CD4-positive, alpha-beta memory T cell (primary cell): ENCODE results near the gene OPRL1. TPM values are rescaled to one million over a fixed set of nuclear protein-coding genes. Genes with fewer than 3 reads are reported as not detected.

ENCODE experiments used
- CTCF ChIA-PET: fragments of 350-600 bp; sonication (Branson Sonifier 250); formaldehyde crosslinking; loops from one replicate; lab custom pipeline; 2021; ENCODE audit warnings: inconsistent platforms; ENCODE audit not compliant: partially characterized antibody; lab: Charles Lee
- POLR2A ChIA-PET: fragments of 350-600 bp; sonication (Branson Sonifier 250); formaldehyde crosslinking; loops from one replicate; lab custom pipeline; 2021; ENCODE audit not compliant: partially characterized antibody; lab: Charles Lee
- DNase-seq, 5 donors: peaks; one replicate each; pipeline versions ENCODE4 v3.0.0 to v3.0.0-alpha.2; 2020 to 2022; ENCODE audit warnings: mixed read lengths in 1 of 5
- H3K27ac ChIP-seq: one replicate; pipeline ENCODE4 v1.7.0; 2013; ENCODE audit warnings: low read depth, low read length
- H3K27me3 ChIP-seq: 2 replicates; pipeline ENCODE4 v1.7.0; 2013; ENCODE audit warnings: mild to moderate bottlenecking, low read length, moderate library complexity; ENCODE audit not compliant: insufficient read depth
- H3K36me3 ChIP-seq: 2 replicates; pipeline ENCODE4 v1.7.0; 2013; ENCODE audit warnings: mild to moderate bottlenecking, low read length, moderate library complexity; ENCODE audit not compliant: insufficient read depth
- H3K4me1 ChIP-seq: 2 replicates; pipeline ENCODE4 v1.7.0; 2013; ENCODE audit warnings: mild to moderate bottlenecking, low read length, moderate library complexity; ENCODE audit not compliant: insufficient read depth
- H3K4me3 ChIP-seq, 2 donors: one replicate each; pipeline ENCODE4 v1.7.0; 2013; ENCODE audit warnings: low read length in 2 of 2, mild to moderate bottlenecking in 1 of 2
- H3K9me3 ChIP-seq, 2 donors: one replicate each; pipeline ENCODE4 v1.7.0; 2013; ENCODE audit warnings: low read length in 2 of 2, control low read depth in 1 of 2; ENCODE audit not compliant: control insufficient read depth in 1 of 2
- H3K27ac Mint-ChIP-seq, 7 donors: one replicate each; pipeline ENCODE4 v1.8.0; 2020 to 2021; ENCODE audit warnings: mixed read lengths in 7 of 7, mild to moderate bottlenecking in 6 of 7, inconsistent platforms in 3 of 7, moderate library complexity in 3 of 7
- H3K27me3 Mint-ChIP-seq, 2 donors: one replicate each; pipeline ENCODE4 v1.8.0; 2020 to 2021; ENCODE audit warnings: mixed read lengths in 2 of 2
- H3K36me3 Mint-ChIP-seq, 2 donors: one replicate each; pipeline ENCODE4 v1.8.0; 2020 to 2021; ENCODE audit warnings: mixed read lengths in 2 of 2, inconsistent platforms in 1 of 2, mild to moderate bottlenecking in 1 of 2
- H3K4me1 Mint-ChIP-seq, 4 donors: one replicate each; pipeline ENCODE4 v1.8.0; 2020 to 2021; ENCODE audit warnings: mixed read lengths in 4 of 4, mild to moderate bottlenecking in 1 of 4
- H3K4me3 Mint-ChIP-seq, 8 donors: one replicate each; pipeline ENCODE4 v1.8.0; 2020 to 2021; ENCODE audit warnings: mixed read lengths in 8 of 8, mild to moderate bottlenecking in 7 of 8, moderate library complexity in 6 of 8, inconsistent platforms in 3 of 8
- H3K9me3 Mint-ChIP-seq, 8 donors: one replicate each; pipeline ENCODE4 v1.8.0; 2020 to 2021; ENCODE audit warnings: mixed read lengths in 8 of 8, mild to moderate bottlenecking in 5 of 8, inconsistent platforms in 3 of 8, moderate library complexity in 1 of 8
- intact Hi-C: fragments of 100-400 bp; cut with micrococcal nuclease; formaldehyde crosslinking; loops from one replicate; pipeline ENCODE4 v1.15.1; 2023
- polyA plus RNA-seq, 2 donors: library from polyadenylated mRNA; unstranded; fragments of 300-500 nt; fragmentation: Illumina TruSeq; gene quantifications; one replicate each; pipeline ENCODE4 v1.2.3, GENCODE V29; 2021
- total RNA-seq, 2 experiments: library from RNA; stranded (reverse); gene quantifications; one replicate each; pipeline ENCODE4 v1.2.3, GENCODE V29; 2021

Gene OPRL1
- total and polyA plus RNA-seq, 4 experiments from 2014 or later, result 0.68 to 1.1 (median 0.97) TPM

DNA sequence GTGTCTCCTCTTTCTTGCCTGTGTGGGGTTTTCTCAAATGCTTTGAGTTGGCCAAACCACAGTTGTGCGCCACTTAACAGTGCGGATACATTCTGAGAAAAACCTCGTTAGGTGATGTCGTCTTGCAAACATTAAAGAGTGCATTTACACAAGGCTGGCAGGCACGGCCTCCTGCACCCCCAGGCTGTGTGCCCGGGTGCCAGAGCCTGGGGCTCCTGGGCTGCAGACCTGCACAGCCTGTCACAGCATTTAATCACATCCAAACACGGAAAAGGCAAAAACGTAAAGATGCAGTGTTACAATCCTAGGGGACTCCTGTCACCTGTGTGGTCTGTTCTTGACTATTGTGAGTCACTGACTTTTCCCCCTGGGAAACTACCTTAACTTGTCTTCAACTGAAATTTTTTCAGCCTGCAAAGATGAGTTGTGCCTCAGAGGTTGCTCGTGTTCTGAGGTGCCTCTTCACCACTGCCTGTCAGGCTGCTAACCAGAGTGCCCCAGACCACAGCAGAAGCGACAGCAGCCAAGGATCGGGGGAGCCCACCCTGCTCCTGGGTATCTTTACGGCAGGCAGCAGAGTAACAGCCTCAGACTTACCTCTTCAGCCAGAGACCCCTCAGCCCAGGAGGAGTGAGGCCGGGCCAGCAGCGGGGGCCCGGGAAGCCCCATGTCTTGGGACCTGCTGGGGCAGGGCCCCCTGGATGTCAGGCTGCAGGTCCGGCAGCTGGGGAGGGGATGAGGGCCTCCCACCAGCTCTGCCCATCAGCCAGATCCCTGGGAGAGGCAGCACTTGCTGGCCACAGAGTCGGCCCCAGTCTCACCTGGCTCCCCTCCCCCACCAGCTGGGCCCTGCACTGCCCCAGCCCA lies 44.6 kb upstream of the OPRL1 start:
- CTCF ChIA-PET, result interaction anchor here (1.7 to 11.7 kb wide), 3 partner anchors 22 to 85 kb away, joined by 5 to 133 read pairs (median 84); partner anchors contain the start of genes PRPF6, SAMD10 and TCEA2
- POLR2A ChIA-PET, result interaction anchor here (0.9 to 1.1 kb wide), 2 partner anchors 55 to 58 kb away, joined by 3 to 5 read pairs; partner anchors contain the start of gene PRPF6
- Histone ChIP-seq H3K9me3 (no peaks in the 10 kb centered on the region), H3K4me1 (peaks cover 57% of the 10 kb centered on the region), H3K27ac (peak overlapping the region; percentile 54), H3K36me3 (peaks cover 18% of the 10 kb centered on the region), H3K4me3 (no peak overlapping the region), H3K27me3 (no peaks in the 10 kb centered on the region)
- H3K9me3 Mint-ChIP-seq, result no peaks in the 10 kb centered on the region
- DNase-seq, result peak in 2 of 5 donors; percentile 14 to 74
- intact Hi-C loops, result loop anchor here (5.0 kb wide), 1 partner anchor 138 kb away; the partner anchor contains the start of gene DNAJC5
- no peaks in the 10 kb centered on the region for H3K27me3 Mint-ChIP-seq
- H3K36me3 Mint-ChIP-seq, result peaks cover 18 to 28% of the 10 kb centered on the region in 2 donors
- peak overlapping the region in 7 of 8 donors; percentile 9 to 89 (median 60) for H3K4me3 Mint-ChIP-seq
- peaks cover 13 to 52% (median 27%) of the 10 kb centered on the region in 4 donors for H3K4me1 Mint-ChIP-seq
- peak overlapping the region; percentile 74 to 88 (median 86) for H3K27ac Mint-ChIP-seq

DNA sequence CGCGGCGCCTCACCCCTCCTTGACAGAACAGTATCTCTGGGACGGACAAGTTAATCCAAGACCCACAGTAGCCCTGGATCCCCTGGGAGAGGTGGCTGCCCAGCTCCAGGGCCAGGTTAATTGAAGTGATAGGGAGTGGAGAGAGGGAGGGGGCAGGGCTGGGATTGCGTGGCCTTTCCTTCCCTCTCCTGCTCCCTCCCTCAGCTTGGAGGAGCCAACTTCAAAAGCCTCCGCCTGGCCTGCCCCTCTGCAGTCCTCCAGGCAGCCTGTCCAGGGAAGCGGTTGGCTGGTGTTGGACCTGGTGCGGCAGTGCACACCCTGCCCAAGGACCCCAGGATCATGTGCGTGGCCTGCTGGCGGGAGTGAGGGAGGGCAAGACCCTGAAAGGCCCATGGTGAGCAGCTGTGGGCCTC lies 43.9 kb upstream of the OPRL1 start, which contains the start of gene C20orf204:
Gene C20orf204 (plus strand): TSS at position 250 of the 413 bp plus-strand sequence. CDS start 142 bp downstream, at position 392.
- Histone ChIP-seq H3K27ac (peak within 1 kb of the TSS; percentile 54), H3K36me3 (peaks cover 12% of the 10 kb centered on the region), H3K27me3 (no peaks in the 10 kb centered on the region), H3K9me3 (no peaks in the 10 kb centered on the region), H3K4me1 (peaks cover 62% of the 10 kb centered on the region), H3K4me3 (no peak within 1 kb of the TSS)
- ChIA-PET POLR2A (interaction anchor here (0.9 to 1.2 kb wide), 3 partner anchors 55 to 84 kb away, joined by 3 to 5 read pairs (median 3); partner anchors contain the start of gene PRPF6), CTCF (interaction anchor here (1.7 to 11.7 kb wide), 3 partner anchors 22 to 85 kb away, joined by 5 to 133 read pairs (median 84); partner anchors contain the start of genes PRPF6, SAMD10 and TCEA2)
- intact Hi-C loops, result loop anchor here (5.0 kb wide), 1 partner anchor 139 kb away; the partner anchor contains the start of gene DNAJC5
- no peak for DNase-seq
- H3K27ac Mint-ChIP-seq, result peak within 1 kb of the TSS; percentile 74 to 88 (median 86)
- peaks cover 14 to 21% of the 10 kb centered on the region in 2 donors for H3K36me3 Mint-ChIP-seq
- peaks cover 13 to 55% (median 29%) of the 10 kb centered on the region in 4 donors for H3K4me1 Mint-ChIP-seq
- no peaks in the 10 kb centered on the region for H3K9me3 Mint-ChIP-seq
- no peaks in the 10 kb centered on the region for H3K27me3 Mint-ChIP-seq
- H3K4me3 Mint-ChIP-seq, result peak within 1 kb of the TSS in 7 of 8 donors; percentile 9 to 89 (median 60)

DNA sequence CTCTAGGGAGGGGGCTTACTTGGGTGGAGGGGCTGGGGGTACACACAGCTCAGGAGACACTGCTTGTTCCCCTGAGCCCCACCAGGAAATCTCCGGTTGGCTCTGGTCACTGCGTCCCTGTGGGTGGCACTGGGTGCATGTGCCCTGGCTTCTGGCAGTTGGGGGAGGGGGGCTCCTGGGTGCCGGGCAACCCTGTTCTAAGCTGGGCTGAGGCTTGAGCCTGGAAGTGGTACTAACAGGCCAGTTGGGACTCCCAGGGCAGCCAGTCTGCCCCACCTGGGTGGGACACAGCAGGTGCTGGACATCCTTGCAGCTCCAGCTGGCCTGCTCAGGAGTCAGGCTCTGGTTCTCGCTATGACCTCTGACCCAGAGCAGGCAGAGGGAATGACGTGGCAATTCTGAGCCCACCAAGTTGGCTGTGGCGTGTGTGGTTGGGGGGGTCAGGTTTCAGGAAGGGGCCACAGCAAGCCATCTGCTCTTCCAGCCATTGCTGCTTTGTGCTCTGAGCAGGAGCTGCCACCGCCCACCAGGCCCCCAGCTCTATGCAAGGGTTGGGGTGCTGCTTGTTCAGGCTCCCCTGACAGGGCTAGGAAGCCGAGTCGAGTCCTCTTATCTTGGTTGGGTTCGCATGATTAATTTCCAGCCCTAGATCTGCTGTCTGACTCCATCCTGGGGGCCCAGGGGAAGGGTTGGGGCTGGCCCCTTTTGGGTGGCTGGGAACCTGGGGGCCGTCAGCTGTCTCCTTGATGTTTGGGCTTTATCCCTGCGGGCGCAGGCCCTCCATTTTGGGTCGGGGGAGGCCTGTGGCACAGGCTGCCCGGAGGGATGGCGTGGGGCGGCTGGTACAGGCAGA lies 43.3 kb upstream of the OPRL1 start:
- POLR2A ChIA-PET, result interaction anchor here (0.9 to 3.9 kb wide), 5 partner anchors 26 to 515 kb away, joined by 3 to 22 read pairs (median 5); partner anchors contain the start of genes PRPF6 and TCEA2
- Mint-ChIP-seq H3K4me3 (peak overlapping the region in 1 of 8 donors; percentile 78), H3K4me1 (peaks cover 13 to 61% (median 31%) of the 10 kb centered on the region in 4 donors), H3K9me3 (no peaks in the 10 kb centered on the region), H3K27me3 (no peaks in the 10 kb centered on the region), H3K36me3 (peaks cover 10 to 17% of the 10 kb centered on the region in 2 donors), H3K27ac (peak overlapping the region in 2 of 7 donors; percentile 48 to 54)
- Histone ChIP-seq H3K4me1 (peaks cover 69% of the 10 kb centered on the region), H3K36me3 (peaks cover 12% of the 10 kb centered on the region), H3K27me3 (no peaks in the 10 kb centered on the region), H3K27ac (no peak overlapping the region), H3K9me3 (no peaks in the 10 kb centered on the region), H3K4me3 (no peak overlapping the region)
- intact Hi-C loops, result loop anchor here (5.0 kb wide), 1 partner anchor 139 kb away; the partner anchor contains the start of gene DNAJC5
- DNase-seq, result no peak
- CTCF ChIA-PET, result interaction anchor here (0.8 to 11.7 kb wide), 4 partner anchors 21 to 84 kb away, joined by 3 to 133 read pairs (median 44); partner anchors contain the start of genes PRPF6, SAMD10 and TCEA2

DNA sequence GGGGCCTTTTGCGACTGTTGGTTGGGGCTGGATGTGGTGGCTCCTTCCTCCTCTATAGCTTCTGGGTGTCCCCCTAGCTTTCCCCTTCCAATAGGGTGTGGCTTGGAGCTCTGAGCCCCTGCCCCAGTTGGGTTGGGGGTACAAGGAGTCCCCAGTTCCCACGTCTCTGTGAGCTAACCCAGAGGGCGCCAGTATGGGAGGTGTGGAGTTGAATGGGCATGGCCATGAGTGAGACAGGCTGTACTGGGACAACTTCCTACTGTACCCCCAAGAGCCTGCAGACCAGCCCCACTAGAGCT lies 42.7 kb upstream of the OPRL1 start:
- Mint-ChIP-seq H3K27me3 (no peaks in the 10 kb centered on the region), H3K4me1 (peaks cover 13 to 65% (median 31%) of the 10 kb centered on the region in 4 donors)
- H3K4me1 ChIP-seq, result peaks cover 75% of the 10 kb centered on the region

DNA sequence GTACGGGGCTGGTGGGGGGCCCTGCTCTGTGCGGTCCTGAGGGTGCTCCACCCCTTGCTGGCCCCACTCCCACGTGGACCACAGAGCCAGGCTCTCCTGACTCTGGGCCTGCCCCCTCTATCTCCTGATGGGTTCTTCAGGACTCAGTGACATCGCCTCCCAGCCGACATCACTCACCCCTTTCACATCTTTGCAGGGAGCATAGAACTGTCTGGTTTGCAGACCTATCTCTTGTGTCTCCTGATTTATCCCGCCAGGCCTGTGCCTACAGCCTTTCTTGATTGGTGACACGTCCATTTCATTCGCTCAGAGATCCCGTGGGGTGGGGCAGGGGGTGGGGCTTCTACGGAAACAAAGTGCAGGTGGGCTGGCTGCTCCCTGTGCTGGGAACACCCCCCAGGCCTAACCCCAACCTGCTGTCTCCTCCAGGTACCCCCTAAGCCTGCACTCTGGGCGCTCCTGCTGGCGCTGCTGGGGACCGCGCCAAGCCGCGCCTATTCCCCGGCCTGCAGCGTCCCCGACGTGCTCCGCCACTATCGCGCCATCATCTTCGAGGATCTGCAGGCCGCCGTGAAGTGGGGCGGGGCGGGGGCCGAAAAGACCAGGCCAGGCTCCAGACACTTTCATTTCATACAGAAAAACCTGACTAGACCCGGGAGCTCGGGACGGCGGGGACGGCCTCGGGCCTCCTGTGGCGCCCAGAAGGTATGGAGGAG lies 42.2 kb upstream of the OPRL1 start:
- no peak overlapping the region for H3K27ac ChIP-seq
- H3K27me3 ChIP-seq, result no peaks in the 10 kb centered on the region
- CTCF ChIA-PET, result interaction anchor here (0.6 to 11.7 kb wide), 24 partner anchors 10 to 218 kb away, joined by 3 to 133 read pairs (median 4); partner anchors contain the start of genes OPRL1, PCMTD2, PRPF6 and RGS19
- Mint-ChIP-seq H3K36me3 (peaks cover 0 to 10% of the 10 kb centered on the region in 2 donors), H3K4me1 (peaks cover 13 to 65% (median 31%) of the 10 kb centered on the region in 4 donors), H3K27ac (peak overlapping the region in 3 of 7 donors; percentile 31 to 70 (median 54)), H3K9me3 (no peaks in the 10 kb centered on the region), H3K27me3 (no peaks in the 10 kb centered on the region), H3K4me3 (peak overlapping the region; percentile 17 to 78 (median 47))
- peaks cover 76% of the 10 kb centered on the region for H3K4me1 ChIP-seq
- no peak for DNase-seq
- H3K36me3 ChIP-seq, result peaks cover 3% of the 10 kb centered on the region
- no peaks in the 10 kb centered on the region for H3K9me3 ChIP-seq
- POLR2A ChIA-PET, result interaction anchor here (0.7 to 4.2 kb wide), 17 partner anchors 10 to 516 kb away, joined by 3 to 71 read pairs (median 6); partner anchors contain the start of genes LKAAEAR1, OPRL1, PRPF6 and RGS19
- H3K4me3 ChIP-seq, result no peak overlapping the region
- intact Hi-C loops, result loop anchor here (1.0 to 5.0 kb wide), 3 partner anchors 56 to 140 kb away; partner anchors contain the start of genes DNAJC5, PRPF6 and UCKL1

More for the DNA sequence above, 42.7 kb upstream of the OPRL1 start:
- no peak overlapping the region for H3K4me3 ChIP-seq
- ChIA-PET POLR2A (interaction anchor here (1.2 to 4.2 kb wide), 4 partner anchors 25 to 516 kb away, joined by 3 to 71 read pairs (median 14); partner anchors contain the start of genes PRPF6, SAMD10 and TCEA2), CTCF (interaction anchor here (0.8 to 11.7 kb wide), 4 partner anchors 21 to 83 kb away, joined by 3 to 133 read pairs (median 46); partner anchors contain the start of genes OPRL1, PRPF6, RGS19 and SAMD10)
- Mint-ChIP-seq H3K9me3 (no peaks in the 10 kb centered on the region), H3K36me3 (peaks cover 4 to 14% of the 10 kb centered on the region in 2 donors), H3K27ac (peak overlapping the region in 2 of 7 donors; percentile 54 to 70), H3K4me3 (peak overlapping the region in 4 of 8 donors; percentile 41 to 78 (median 68))
- intact Hi-C loops, result loop anchor here (5.0 kb wide), 1 partner anchor 140 kb away; the partner anchor contains the start of gene DNAJC5
- peaks cover 7% of the 10 kb centered on the region for H3K36me3 ChIP-seq
- H3K27me3 ChIP-seq, result no peaks in the 10 kb centered on the region
- H3K27ac ChIP-seq, result no peak overlapping the region
- no peak for DNase-seq
- H3K9me3 ChIP-seq, result no peaks in the 10 kb centered on the region
